ENCODE data around the gene ZXDC.

Gene ZXDC

DNA sequence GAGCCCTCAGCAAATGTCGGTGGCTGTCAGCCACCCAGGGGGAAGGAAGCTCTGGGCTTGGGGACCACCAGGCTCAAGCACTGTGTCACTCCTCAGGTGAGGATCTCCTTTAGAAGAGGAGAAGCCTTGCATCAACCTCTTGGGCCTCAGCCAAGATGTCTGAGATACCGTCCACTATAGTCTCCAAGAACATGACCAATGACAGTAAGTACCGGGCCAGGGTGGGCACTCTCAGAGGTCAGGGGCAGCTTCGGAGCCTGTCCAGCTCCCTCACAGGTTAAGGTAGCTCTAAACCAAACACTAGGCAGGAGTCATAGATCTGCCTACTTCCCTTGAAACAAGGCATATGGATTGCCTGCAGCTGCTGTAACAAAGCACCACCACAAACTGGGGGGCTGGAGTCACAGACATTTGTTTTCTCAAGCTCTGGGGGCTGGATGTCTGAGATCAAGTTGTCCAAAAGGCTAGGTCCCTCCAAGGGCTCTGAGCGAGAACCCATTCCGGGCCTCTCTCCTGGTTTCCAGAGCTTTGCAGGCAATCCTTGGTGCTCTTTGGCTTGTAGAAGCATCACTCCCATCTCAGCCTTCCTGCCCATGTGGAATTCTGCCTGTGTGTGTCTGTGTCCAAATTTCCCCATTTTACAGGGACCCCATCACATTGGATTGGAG, 79.7 kb downstream of the ZXDC start:
- no peak overlapping the region for H3K4me3 ChIP-seq (ENCODE audit: low read depth, low read length)
- in situ Hi-C loops (cut with HindIII; ENCODE audit: low sequenced_read_pairs): no loop called here
- DNase-seq (ENCODE audit: low read depth, low spot score): no peak
- TF ChIP-seq, protein P1, sequence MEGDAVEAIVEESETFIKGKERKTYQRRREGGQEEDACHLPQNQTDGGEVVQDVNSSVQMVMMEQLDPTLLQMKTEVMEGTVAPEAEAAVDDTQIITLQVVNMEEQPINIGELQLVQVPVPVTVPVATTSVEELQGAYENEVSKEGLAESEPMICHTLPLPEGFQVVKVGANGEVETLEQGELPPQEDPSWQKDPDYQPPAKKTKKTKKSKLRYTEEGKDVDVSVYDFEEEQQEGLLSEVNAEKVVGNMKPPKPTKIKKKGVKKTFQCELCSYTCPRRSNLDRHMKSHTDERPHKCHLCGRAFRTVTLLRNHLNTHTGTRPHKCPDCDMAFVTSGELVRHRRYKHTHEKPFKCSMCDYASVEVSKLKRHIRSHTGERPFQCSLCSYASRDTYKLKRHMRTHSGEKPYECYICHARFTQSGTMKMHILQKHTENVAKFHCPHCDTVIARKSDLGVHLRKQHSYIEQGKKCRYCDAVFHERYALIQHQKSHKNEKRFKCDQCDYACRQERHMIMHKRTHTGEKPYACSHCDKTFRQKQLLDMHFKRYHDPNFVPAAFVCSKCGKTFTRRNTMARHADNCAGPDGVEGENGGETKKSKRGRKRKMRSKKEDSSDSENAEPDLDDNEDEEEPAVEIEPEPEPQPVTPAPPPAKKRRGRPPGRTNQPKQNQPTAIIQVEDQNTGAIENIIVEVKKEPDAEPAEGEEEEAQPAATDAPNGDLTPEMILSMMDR (IDR thresholded peaks at IDR 0.05; ENCODE audit: low read depth, low read length): no peak

DNA sequence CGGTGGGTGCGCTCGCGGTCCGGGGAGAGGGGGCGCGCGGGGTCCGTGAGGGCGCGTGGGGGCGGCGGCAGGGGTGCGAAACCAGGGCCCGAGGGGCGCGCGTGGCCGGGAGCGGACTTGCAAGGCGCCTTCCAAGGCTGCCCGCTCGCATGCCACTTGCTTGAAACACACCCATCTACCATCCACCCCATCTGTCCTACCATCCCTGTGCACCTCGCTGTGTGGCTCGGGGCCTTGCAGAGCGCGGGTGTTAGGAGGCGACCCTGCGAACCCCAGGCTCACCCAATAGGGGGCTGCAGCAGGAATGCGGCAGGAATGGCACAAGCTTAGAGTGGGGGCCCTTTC, 80.7 kb downstream of the ZXDC start:
- TF ChIP-seq, protein P1 (IDR thresholded peaks at IDR 0.05; ENCODE audit: low read depth, low read length): no peak
- no peak overlapping the region for H3K4me3 ChIP-seq (ENCODE audit: low read depth, low read length)
- in situ Hi-C loops (cut with HindIII; ENCODE audit: low sequenced_read_pairs): no loop called here
- DNase-seq (ENCODE audit: low read depth, low spot score): no peak

DNA sequence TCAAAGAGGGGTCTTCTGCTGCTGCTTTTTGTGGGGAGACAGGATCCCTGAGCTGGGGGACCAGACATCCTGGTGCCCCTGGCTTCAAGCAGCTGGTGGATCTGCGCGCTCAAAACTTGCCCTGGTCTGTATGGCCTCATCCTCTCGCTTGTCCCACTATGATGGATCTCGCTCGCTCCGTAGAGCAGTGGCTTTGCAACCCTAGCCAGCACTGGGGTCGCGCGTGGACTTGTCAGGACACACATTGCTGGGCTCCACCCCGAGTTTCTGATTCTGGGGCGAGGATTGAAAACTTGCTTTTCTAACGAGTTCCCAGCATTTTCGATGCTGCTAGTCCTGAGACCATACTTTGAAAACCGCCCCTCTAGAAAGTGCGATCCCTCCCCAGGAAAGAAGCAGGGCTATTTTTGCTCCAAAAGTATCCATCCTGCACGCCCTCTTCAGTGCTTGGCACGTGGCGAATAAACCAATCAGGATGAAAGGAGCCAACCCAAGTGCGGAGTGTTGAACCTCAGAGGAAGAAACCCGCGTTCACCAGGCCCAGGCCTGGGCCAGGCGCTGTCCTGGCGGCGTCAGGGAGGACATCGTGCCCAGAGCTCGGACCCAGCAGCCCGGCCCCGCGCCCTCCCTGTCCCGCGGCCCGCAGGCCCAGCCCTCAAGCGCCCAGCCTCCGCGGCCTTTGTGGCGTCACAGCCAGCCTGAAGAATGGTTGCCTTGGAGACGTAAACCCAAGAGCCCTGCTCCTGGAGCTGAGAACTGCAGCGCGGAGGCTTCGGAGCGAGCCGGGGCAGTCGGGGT, 81.3 kb downstream of the ZXDC start, which contains the start of gene CFAP100:
Gene CFAP100, plus strand, starts transcription at position 731 of the 798 bp plus-strand sequence. CDS start 1,092 bp downstream, outside the sequence.
- in situ Hi-C loops (cut with HindIII; ENCODE audit: low sequenced_read_pairs): no loop called here
- TF ChIP-seq, protein P1 (IDR thresholded peaks at IDR 0.05; ENCODE audit: low read depth, low read length): no peak
- no peak within 1 kb of the TSS for H3K4me3 ChIP-seq (ENCODE audit: low read depth, low read length)
- DNase-seq (ENCODE audit: low read depth, low spot score): peak; percentile 13

DNA sequence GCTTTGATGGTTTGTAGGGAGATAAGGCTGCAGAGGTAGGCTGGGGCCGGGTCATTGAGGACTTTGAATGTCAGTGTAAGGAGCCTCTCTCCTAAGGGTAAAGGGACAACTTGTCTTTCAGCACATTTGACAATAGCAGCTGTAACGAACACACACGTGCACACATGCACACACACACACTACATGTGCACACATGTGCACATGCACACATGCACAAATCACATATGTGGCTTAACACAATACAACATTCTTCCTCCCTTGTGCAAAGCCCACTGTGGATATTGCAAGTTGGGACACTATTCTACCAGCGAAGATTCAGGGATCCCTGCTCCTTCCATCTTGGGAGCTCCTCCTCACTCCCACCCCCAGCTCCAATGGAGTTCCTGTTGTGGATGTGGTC, 82.1 kb downstream of the ZXDC start:
- H3K4me3 ChIP-seq (ENCODE audit: low read depth, low read length): no peak overlapping the region
- DNase-seq (ENCODE audit: low read depth, low spot score): no peak
- TF ChIP-seq, protein P1 (IDR thresholded peaks at IDR 0.05; ENCODE audit: low read depth, low read length): no peak
- in situ Hi-C loops (cut with HindIII; ENCODE audit: low sequenced_read_pairs): no loop called here

DNA sequence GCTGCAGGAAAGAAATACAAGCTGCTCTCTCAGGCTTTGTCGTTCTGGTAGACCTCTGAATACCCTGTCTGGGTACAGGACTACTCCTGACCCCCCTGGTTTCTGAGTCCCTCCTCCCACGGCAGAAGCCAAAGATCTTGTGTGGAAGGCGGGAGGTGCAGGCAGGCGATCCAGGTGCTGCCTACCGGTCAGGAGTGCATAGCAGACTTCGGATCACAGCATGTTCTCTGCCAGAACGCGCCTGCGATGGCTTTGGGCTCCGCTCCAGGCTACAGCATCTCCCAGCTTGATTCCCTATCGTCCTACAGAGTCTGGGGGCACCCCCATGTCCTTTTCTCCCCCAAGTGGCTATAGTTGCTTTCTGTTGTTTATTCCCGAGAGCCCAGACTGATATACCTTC, 83.4 kb downstream of the ZXDC start:
- no peak overlapping the region for H3K4me3 ChIP-seq (ENCODE audit: low read depth, low read length)
- in situ Hi-C loops (cut with HindIII; ENCODE audit: low sequenced_read_pairs): no loop called here
- DNase-seq (ENCODE audit: low read depth, low spot score): no peak
- TF ChIP-seq, protein P1 (IDR thresholded peaks at IDR 0.05; ENCODE audit: low read depth, low read length): no peak

DNA sequence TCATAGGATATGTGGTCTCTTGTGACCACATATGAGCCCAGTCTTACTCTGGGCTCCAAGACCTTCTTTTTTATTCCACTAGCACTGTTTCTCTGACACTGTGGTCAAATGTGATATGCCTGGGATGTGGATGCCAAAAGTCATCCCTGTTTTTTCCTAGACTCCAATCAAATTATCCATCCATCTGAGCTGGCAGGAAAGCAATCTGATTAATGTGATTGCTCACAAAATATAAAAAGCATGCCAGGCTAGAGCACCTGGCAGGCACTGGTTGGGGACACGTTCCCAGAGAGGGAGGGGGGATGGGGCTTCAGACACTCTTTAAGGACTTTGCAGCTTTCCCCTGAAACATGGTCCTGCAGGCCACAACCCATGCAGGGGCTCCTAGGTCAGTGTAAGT, 84.1 kb downstream of the ZXDC start:
- DNase-seq (ENCODE audit: low read depth, low spot score): no peak
- TF ChIP-seq, protein P1 (IDR thresholded peaks at IDR 0.05; ENCODE audit: low read depth, low read length): no peak
- H3K4me3 ChIP-seq (ENCODE audit: low read depth, low read length): no peak overlapping the region
- in situ Hi-C loops (cut with HindIII; ENCODE audit: low sequenced_read_pairs): no loop called here

Measured in astrocyte of the spinal cord (primary cell).